Testis (tissue), 2 donors: ENCODE measurements around the gene AOAH.

Source experiments
- CTCF ChIP-seq, 3 experiments: fragments of 450-650 bp in 2 of 3; fragments of 200-600 bp in 1 of 3; sonication (generic) in 1 of 3; IDR thresholded peaks; one replicate each; pipeline ENCODE4 v1.5.1; 2016 to 2019; ENCODE audit warnings: antibody characterized with exemption in 3 of 3, mild to moderate bottlenecking in 2 of 3, moderate library complexity in 1 of 3
- POLR2A ChIP-seq: fragments of 450-650 bp; IDR thresholded peaks from one replicate; pipeline ENCODE4 v1.6.1; 2017; ENCODE audit warnings: antibody characterized with exemption, mild to moderate bottlenecking, moderate library complexity

GRCh38 chr7:36761835-36762234 lies 37.5 kb upstream of the AOAH start:
- no peak for TF ChIP-seq CTCF (IDR thresholded peaks at IDR 0.05)
- no peak for TF ChIP-seq POLR2A
